ENCODE measurements around the gene BPHL.
A peak's percentile ranks its signal among the peaks of the same experiment; 100 is the strongest.

GRCh38 chr6:3157131-3157933, 38.8 kb downstream of the BPHL start, which contains the start of gene TUBB2A:
- TF ChIP-seq CTCF (IDR thresholded peaks at IDR 0.05; ENCODE audit: poor library complexity, severe bottlenecking) (peak; percentile 88), POLR2AphosphoS5 (IDR thresholded peaks at IDR 0.05) (peak; percentile 99), RAD21 (conservative IDR thresholded peaks at IDR 0.05) (peak; percentile 75), EP300 (conservative IDR thresholded peaks at IDR 0.05; ENCODE audit: poor library complexity, severe bottlenecking) (peak; percentile 76), EZH2 (IDR thresholded peaks at IDR 0.05; ENCODE audit: borderline replicate concordance, insufficient read depth, low read length, poor library complexity, severe bottlenecking) (no peak), TAF1 (IDR thresholded peaks at IDR 0.05; ENCODE audit: low read depth) (peak; percentile 83), REST (IDR thresholded peaks at IDR 0.05; ENCODE audit: borderline replicate concordance) (peak; percentile 77), MXI1 (conservative IDR thresholded peaks at IDR 0.05; ENCODE audit: poor library complexity, severe bottlenecking) (peak; percentile 78)
